ENCODE data around the gene CMIP. TPM values are rescaled to one million over a fixed set of nuclear protein-coding genes. Genes with fewer than 3 reads are reported as not detected.

Gene CMIP
- total and polyA plus RNA-seq, 7 donors = 1.4 to 8.9 (median 4.1) TPM

GRCh38 chr16:81638286-81638945 lies 193.8 kb downstream of the CMIP start:
- Histone ChIP-seq H3K27ac (no peak overlapping the region), H3K27me3 (ENCODE audit: insufficient read depth in 3 of 3, low read length in 2 of 3) (no peaks in the 10 kb centered on the region), H3K4me1 (no peaks in the 10 kb centered on the region), H3K9me3 (no peaks in the 10 kb centered on the region), H3K4me3 (no peak overlapping the region), H3K36me3 (ENCODE audit: insufficient read depth in 1 of 2, low read depth in 1 of 2) (no peaks in the 10 kb centered on the region)
- intact Hi-C loops (cut with DNase I) = no loop called here
- DNase-seq (no peak), ATAC-seq (no peak)
- TF ChIP-seq, protein P1, sequence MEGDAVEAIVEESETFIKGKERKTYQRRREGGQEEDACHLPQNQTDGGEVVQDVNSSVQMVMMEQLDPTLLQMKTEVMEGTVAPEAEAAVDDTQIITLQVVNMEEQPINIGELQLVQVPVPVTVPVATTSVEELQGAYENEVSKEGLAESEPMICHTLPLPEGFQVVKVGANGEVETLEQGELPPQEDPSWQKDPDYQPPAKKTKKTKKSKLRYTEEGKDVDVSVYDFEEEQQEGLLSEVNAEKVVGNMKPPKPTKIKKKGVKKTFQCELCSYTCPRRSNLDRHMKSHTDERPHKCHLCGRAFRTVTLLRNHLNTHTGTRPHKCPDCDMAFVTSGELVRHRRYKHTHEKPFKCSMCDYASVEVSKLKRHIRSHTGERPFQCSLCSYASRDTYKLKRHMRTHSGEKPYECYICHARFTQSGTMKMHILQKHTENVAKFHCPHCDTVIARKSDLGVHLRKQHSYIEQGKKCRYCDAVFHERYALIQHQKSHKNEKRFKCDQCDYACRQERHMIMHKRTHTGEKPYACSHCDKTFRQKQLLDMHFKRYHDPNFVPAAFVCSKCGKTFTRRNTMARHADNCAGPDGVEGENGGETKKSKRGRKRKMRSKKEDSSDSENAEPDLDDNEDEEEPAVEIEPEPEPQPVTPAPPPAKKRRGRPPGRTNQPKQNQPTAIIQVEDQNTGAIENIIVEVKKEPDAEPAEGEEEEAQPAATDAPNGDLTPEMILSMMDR (IDR thresholded peaks at IDR 0.05) = no peak
- WGBS, 3 donors = 80 to 89% (median 85%) methylated on average over 13 of the region's 13 CpGs

DNA sequence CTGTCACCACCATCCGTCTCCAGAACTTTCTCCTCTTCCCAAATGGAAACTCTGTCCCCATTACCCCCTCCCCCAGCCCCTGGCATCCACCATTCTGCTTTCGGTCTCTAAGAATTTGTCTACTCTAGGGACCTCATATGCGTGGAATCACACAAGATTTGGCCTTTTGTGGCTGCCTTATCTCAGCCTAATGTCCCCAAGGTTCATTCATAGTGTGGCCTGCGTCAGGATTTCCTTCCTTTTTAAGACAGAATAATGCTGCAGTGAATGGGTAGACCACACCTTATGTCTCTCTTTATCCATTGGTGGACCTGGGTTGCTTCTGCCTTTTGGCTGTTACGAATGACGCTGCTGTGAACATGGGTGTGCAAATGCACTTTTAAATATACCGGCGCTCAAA lies 194.7 kb downstream of the CMIP start:
- WGBS, 3 donors = 84 to 89% (median 88%) methylated on average over 8 of the region's 8 CpGs
- Histone ChIP-seq H3K4me3 (no peak overlapping the region), H3K36me3 (ENCODE audit: insufficient read depth in 1 of 2, low read depth in 1 of 2) (no peaks in the 10 kb centered on the region), H3K9me3 (no peaks in the 10 kb centered on the region), H3K27ac (no peak overlapping the region), H3K27me3 (ENCODE audit: insufficient read depth in 3 of 3, low read length in 2 of 3) (no peaks in the 10 kb centered on the region), H3K4me1 (no peaks in the 10 kb centered on the region)
- TF ChIP-seq, protein P1 (IDR thresholded peaks at IDR 0.05) = no peak
- no peak for DNase-seq
- intact Hi-C loops (cut with DNase I) = no loop called here
- ATAC-seq = no peak

- Histone ChIP-seq H3K4me3 (no peak overlapping the region), H3K27ac (no peak overlapping the region), H3K27me3 (ENCODE audit: insufficient read depth in 3 of 3, low read length in 2 of 3) (no peaks in the 10 kb centered on the region), H3K9me3 (no peaks in the 10 kb centered on the region), H3K4me1 (no peaks in the 10 kb centered on the region), H3K36me3 (ENCODE audit: insufficient read depth in 1 of 2, low read depth in 1 of 2) (no peaks in the 10 kb centered on the region)
- DNase-seq (no peak), ATAC-seq (no peak)
- TF ChIP-seq, protein P1 (IDR thresholded peaks at IDR 0.05) = no peak
- WGBS, 3 donors = 86 to 94% (median 87%) methylated on average over 15 to 16 of the region's 16 CpGs
- intact Hi-C loops (cut with DNase I) = no loop called here
These were observed 195.5 kb downstream of the CMIP start for GRCh38 chr16:81639931-81640680.

GRCh38 chr16:81640681-81641070 lies 196.1 kb downstream of the CMIP start:
- no peak overlapping the region for H3K4me3 ChIP-seq
- no peaks in the 10 kb centered on the region for H3K27me3 ChIP-seq (ENCODE audit: insufficient read depth in 3 of 3, low read length in 2 of 3)
- WGBS, 3 donors = 71 to 83% (median 81%) methylated on average over 7 of the region's 7 CpGs
- H3K36me3 ChIP-seq (ENCODE audit: insufficient read depth in 1 of 2, low read depth in 1 of 2) = no peaks in the 10 kb centered on the region
- DNase-seq = no peak
- ATAC-seq = no peak
- intact Hi-C loops (cut with DNase I) = no loop called here
- no peaks in the 10 kb centered on the region for H3K4me1 ChIP-seq
- no peaks in the 10 kb centered on the region for H3K9me3 ChIP-seq
- H3K27ac ChIP-seq = no peak overlapping the region
- TF ChIP-seq, protein P1 (IDR thresholded peaks at IDR 0.05) = no peak
